ENCODE measurements around the gene RFX3.
A peak's percentile ranks its signal among the peaks of the same experiment; 100 is the strongest.

The RFX3 gene

DNA sequence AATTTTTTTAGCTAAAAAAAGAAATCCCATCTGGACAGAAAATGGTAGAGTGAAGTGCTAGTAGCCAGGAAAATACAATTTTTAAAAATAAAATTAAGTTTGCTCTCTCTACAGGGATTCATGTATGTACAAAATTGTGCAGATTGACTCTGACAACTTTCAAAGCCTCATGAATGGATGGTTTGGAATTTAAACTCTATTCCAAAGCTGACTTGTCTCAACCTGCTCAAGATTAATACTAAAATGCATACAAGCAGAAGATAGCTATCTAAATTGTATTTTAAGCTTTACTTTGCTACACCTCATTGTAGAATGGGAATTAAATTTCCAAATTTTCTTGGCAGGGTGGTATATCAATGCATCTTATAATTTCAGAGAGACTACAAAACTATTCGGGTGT, 257.6 kb downstream of the RFX3 start:
- DNase-seq, result no peak

- no peak for DNase-seq
These were observed 262.1 kb downstream of the RFX3 start for GRCh38 chr9:3263698-3264097.

DNA sequence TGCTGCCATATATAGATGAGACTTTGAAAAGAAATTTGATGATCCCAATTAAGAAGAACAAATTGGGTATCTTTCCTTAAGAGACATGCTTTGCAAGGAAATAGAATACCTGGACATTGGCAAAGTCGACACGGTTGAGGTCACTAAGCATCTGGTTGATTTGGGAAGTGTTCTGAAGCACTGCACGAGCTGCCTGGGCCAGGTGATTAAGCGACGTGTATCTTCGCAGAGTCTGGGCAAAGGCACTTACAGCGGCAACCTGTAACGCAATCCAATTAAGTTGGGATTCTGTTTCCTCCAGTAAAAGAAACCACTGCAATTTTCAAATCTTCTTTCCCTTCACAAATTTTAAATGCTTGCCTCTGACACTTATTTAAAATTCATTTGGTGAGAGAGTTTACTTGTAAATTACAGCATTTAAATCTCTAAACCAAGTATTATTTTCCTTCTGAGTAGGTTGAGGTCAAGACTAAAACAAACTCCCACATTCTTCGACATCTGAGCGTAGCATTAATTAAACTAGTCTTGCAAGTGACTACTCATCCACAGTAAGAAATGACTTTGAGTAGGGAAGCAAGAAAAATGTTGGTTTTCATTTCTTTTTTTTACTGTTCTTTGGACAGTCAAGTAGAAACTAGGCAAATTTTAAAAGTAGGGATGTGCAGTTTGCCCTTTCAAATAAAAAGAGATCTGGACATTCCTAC, 262.8 kb downstream of the RFX3 start:
- no peak for DNase-seq

GRCh38 chr9:3261484-3261883, 264.3 kb downstream of the RFX3 start:
- DNase-seq, result no peak

DNA sequence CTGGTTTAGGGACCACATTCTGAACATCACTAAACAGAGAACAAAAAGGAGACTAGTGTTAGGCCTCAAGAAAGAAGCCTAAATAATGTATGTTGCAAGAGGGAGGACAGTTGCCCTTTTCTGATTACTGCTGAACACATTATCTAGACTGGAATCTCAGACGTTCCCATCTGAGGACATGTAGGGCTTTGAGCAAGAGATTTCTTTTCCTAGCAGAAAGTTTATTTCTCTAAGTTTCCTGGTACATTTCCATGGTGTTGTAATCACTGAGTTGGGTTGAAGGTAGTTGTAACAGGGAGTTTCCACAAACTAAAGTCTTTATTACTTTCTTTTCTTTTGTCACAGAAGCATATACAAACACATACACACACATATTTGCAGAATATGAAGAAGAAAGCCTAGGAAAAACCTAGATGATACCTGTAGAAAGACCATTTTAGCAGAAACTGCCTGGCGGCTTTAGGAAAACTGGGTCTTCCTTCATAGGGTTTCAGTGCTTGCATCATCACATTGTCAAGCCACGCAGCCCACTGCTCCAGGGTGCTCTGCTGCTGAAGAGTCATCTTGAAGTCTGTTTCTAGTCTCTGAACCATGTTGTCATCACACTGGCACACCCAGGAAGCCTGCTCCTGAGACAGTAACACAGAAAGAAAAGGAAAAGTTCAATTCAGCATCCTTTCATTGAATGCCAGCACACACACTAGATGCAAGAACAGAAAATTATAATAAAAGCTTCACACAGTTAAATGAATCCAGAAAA, 269.1 kb downstream of the RFX3 start:
- DNase-seq, result no peak

GRCh38 chr9:3251309-3251708, 274.5 kb downstream of the RFX3 start:
- no peak for DNase-seq

- no peak for DNase-seq
These were observed 275.1 kb downstream of the RFX3 start for GRCh38 chr9:3250741-3251140.

GRCh38 chr9:3247211-3247610, 278.6 kb downstream of the RFX3 start:
- no peak for DNase-seq

DNA sequence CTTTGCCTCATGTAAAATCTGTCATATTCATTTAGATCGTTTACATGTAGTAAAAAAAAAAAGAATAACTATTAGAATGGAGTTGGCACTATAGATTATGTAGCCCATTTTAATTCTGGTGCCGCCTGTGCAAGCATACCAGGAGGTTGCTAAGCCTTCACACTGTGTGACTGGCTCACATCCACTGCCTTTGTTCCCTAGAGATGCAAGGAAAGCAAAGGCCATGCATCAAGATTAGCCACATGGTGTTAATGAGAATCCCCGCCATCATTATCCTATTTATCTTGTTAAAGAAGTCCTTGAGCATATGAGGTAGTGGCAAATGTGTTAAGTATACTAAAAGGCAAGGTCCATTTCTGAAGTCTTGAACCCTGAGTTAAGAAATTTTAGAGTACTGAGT, 279.6 kb downstream of the RFX3 start:
- no peak for DNase-seq

DNA sequence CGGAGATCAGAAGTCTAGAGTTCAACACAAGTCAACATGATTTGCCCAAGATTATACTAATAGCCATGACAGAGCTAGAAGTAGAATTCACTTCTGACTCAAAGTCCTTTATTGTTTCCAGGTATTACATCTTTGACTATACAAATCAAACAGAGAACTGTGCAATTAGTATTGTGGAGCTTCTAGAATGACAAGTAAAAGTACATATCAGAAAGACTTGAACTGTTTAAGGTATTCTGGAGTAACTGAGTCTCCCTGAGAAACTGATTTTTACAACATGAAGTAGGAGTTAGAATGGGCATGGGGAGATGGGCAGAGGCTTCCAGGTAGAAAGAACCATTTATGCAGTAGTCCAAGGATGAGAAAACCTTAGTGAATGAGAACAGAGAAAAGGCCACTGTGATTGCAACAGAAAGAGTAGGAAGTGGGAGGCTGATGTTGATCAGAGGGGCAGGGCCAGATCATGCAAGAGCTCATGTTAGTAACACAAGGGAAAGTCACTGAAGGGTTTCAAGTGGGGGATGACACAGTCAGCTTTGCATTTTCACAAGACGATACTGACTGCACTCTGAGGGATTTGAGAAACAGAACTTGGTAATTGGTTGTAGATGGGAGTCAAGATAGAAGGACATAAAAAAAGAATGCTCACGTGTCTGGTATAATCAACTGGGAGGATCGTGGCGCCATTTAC, 280.7 kb downstream of the RFX3 start:
- DNase-seq, result no peak

DNA sequence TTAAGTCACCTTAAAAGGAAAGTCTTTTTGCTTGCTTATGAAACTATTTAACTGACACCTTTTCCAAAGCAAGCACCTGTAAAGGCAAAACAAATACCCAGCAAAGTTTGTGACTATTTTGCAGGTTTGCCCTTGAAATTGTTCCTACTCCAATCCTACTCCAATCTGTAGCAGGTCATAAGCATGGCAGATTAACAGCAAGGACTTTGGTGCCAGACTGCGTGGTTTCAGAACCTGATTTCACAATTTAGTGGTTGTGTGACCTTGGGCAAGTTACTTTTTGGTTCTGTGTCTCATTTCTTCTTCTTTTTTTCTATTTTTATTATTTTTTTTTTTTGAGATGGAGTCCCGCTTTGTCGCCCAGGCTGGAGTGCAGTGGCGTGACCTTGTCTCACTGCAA, 282.1 kb downstream of the RFX3 start:
- DNase-seq, result no peak

GRCh38 chr9:3241290-3241689, 284.5 kb downstream of the RFX3 start:
- DNase-seq, result no peak

GRCh38 chr9:3240656-3241268, 285.0 kb downstream of the RFX3 start:
- DNase-seq, result peak; percentile 55

DNA sequence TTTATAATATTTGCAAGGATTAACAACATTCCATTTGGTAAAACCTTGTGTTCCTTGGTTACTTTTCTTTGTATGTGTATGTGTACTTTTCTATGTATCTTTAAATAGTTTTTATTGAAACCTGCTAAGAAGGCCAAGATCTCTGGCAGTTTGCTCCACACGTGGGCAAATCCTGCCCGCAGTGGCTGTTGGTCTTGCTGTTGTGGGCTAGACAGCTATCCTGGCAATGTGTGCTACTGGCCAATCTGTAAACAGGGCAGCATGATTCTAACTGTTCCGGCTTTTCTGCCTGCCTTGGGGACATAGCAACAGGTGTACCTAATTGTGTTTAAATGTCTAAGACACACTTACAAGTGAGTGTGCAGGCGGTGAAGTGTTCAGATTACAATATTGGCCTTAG, 286.6 kb downstream of the RFX3 start:
- no peak for DNase-seq

DNA sequence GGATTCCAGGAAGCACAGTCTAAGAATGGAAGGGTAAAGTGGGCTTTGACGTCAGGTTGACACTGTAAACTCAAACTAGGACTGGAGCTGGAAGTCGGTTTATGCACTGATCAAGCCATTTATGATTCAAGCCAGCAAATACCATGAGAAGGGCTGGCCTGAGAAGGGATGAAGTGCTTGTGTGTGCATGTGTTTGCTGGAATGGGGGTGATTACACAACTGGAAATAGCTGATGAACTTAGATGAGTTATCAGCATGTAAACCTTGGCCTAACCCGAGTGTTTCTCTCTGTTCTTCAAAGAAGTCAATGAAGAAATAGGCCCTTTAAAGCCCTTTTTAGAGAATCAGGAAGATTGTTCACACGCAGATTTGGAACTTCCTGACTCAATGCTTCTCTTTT, 287.6 kb downstream of the RFX3 start:
- no peak for DNase-seq

DNA sequence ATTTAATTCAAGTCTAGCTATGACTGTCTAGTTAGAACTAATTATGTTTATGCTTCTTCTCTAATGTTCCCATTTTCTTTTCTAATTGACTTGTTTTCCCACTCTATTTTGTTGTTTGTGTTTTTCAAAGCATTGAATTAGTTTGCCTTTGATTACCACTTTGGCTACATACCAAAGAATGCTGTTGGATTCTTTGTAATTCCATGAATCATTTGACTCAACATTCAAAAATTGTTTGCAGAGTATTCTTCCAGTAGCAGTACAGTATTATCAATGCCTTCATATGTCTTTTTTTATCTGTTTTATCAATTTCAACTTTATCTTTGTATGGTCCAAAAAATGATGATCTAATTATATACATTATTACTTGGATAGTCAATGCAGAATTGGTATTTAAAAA, 288.7 kb downstream of the RFX3 start:
- no peak for DNase-seq

- no peak for DNase-seq
These were observed 290.3 kb downstream of the RFX3 start for GRCh38 chr9:3235497-3235896.

GRCh38 chr9:3224931-3225330, 300.9 kb downstream of the RFX3 start:
- DNase-seq, result peak; percentile 5 to 17

- no peak for DNase-seq
These were observed 310.1 kb downstream of the RFX3 start for GRCh38 chr9:3215658-3216057.

- no peak for DNase-seq
These were observed 311.1 kb downstream of the RFX3 start for GRCh38 chr9:3214741-3215140.

DNA sequence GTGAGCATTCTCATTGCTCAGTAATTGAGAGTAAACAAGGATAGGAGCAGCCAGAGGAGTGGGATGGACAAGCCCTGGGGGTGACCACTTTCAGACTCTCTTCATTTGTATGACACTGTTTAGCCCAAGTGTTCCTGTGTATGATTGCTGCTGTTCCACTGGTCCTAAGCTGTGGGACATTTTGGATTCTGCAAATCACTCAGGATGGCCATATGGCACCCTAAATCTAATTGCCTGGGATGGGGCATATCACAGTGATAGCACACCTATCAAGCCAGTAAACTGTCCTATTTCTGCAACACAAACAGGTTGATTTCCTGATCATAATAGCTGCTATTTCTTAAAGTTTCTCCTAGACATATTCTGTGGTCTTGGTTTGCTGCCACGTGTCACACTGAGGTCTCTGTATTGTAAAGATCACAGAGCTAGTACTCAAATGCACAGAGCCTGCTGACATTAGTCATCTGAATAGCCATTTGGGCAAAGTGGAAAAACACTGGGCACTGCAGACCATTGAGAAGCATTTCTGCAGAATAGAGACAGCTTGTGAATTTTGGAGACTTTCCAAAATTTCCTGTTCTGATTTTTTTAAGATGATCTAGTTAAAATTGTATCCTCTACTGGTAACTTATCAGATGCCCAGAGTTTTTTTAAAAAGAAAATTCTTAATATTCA, 320.2 kb downstream of the RFX3 start:
- DNase-seq, result no peak

GRCh38 chr9:3200331-3200774, 325.4 kb downstream of the RFX3 start:
- DNase-seq, result no peak

DNA sequence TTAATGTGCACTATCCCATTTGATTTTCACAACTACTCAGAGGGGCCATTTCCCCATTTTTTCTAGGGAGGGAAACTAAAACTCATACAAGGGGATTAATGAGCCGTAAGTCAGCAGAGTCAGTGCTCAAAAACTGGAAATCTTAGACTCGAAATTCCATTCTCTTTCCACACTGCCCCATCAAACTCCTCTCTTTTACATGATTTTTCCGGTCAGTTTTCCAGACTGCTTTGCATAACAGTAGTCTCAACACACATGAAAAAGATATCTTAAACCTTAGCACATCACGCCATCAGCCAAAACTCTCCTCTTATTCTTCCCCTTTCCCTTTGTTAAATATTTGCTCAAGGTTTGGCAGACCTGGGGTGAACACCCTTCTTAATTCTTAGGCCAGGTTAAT, 332.0 kb downstream of the RFX3 start:
- no peak for DNase-seq

Data from hippocampal formation (tissue), 2 donors.